SK-N-SH (cell line): Measurements from ENCODE around the gene EDEM3. TPM values are rescaled to one million over a fixed set of nuclear protein-coding genes. Genes with fewer than 3 reads are reported as not detected.

Experiments used
- CTCF ChIA-PET: fragments of 300-600, 350-600 bp; formaldehyde crosslinking; extraction: SDS; loops from one replicate; lab custom pipeline; 2021; lab: Yijun Ruan, JAX
- POLR2A ChIA-PET: fragments of 350-600 bp; sonication (Branson Sonifier 250); formaldehyde crosslinking; extraction: SDS; loops from one replicate; lab custom pipeline; 2020; ENCODE audit warnings: antibody characterized with exemption, inconsistent platforms; lab: Yijun Ruan, JAX
- DNase-seq: peaks from one replicate; pipeline ENCODE4 v3.0.0; 2012
- H2AFZ ChIP-seq: fragments of 200-600 bp; sonication (generic); 2 replicates; pipeline ENCODE4 v1.8.1; 2016; ENCODE audit warnings: antibody characterized with exemption, mild to moderate bottlenecking, low read depth
- H3F3A ChIP-seq: fragments of 200-600 bp; sonication (generic); replicated peaks from 2 replicates; pipeline ENCODE3; 2016; ENCODE audit warnings: antibody characterized with exemption, mild to moderate bottlenecking; ENCODE audit not compliant: insufficient read depth
- H3K27ac ChIP-seq, 2 experiments: fragments of 200-500 bp in 1 of 2; fragments of 200-600 bp in 1 of 2; sonication (Bioruptor generic) in 1 of 2; sonication (generic), shearing (Covaris generic) in 1 of 2; 2 replicates each; pipeline versions ENCODE4 v1.5.1 to v1.6.1; 2014 to 2016; ENCODE audit warnings: low read depth in 2 of 2, inconsistent platforms in 1 of 2, low read length in 1 of 2, mild to moderate bottlenecking in 1 of 2, mixed read lengths in 1 of 2
- H3K27me3 ChIP-seq: fragments of 200-600 bp; sonication (generic), shearing (Covaris generic); 2 replicates; pipeline ENCODE4 v1.6.1; 2016; ENCODE audit warnings: mixed run types; ENCODE audit not compliant: insufficient read depth
- H3K36me3 ChIP-seq, 2 experiments: fragments of 200-500 bp in 1 of 2; fragments of 200-600 bp in 1 of 2; sonication (Bioruptor generic) in 1 of 2; sonication (generic) in 1 of 2; replicated peaks in 1 of 2; 2 replicates each; pipeline versions ENCODE3 to v1.5.1; 2014 to 2016; ENCODE audit warnings: low read length in 1 of 2, mild to moderate bottlenecking in 1 of 2; ENCODE audit not compliant: insufficient read depth in 2 of 2, control insufficient read depth in 1 of 2
- H3K4me1 ChIP-seq, 2 experiments: fragments of 200-500 bp in 1 of 2; fragments of 200-600 bp in 1 of 2; sonication (Bioruptor generic) in 1 of 2; sonication (generic), shearing (Covaris generic) in 1 of 2; 2 replicates each; pipeline versions ENCODE4 v1.5.1 to v1.6.1; 2014 to 2016; ENCODE audit warnings: low read depth in 1 of 2, low read length in 1 of 2, mixed run types in 1 of 2; ENCODE audit not compliant: insufficient read depth in 2 of 2, control insufficient read depth in 1 of 2
- H3K4me2 ChIP-seq: fragments of 200-600 bp; sonication (generic), shearing (Covaris generic); 2 replicates; pipeline ENCODE4 v1.6.1; 2017; ENCODE audit warnings: mixed run types
- H3K4me3 ChIP-seq, 2 experiments: fragments of 200-500 bp in 1 of 2; fragments of 200-600 bp in 1 of 2; sonication (Bioruptor generic) in 1 of 2; sonication (generic), shearing (Covaris generic) in 1 of 2; 2 replicates each; pipeline versions ENCODE4 v1.5.1 to v1.8.1; 2014 to 2016; ENCODE audit warnings: low read depth in 2 of 2, inconsistent platforms in 1 of 2, low read length in 1 of 2, mild to moderate bottlenecking in 1 of 2, mixed read lengths in 1 of 2, moderate library complexity in 1 of 2
- H3K79me2 ChIP-seq: fragments of 200-600 bp; sonication (generic); 2 replicates; pipeline ENCODE4 v1.8.1; 2017; ENCODE audit warnings: mild to moderate bottlenecking; ENCODE audit not compliant: insufficient read depth
- H3K9ac ChIP-seq: fragments of 200-600 bp; sonication (generic); 2 replicates; pipeline ENCODE4 v1.6.1; 2017; ENCODE audit warnings: mixed run types
- H3K9me2 ChIP-seq: fragments of 200-600 bp; sonication (generic); 2 replicates; pipeline ENCODE4 v1.6.1; 2017; ENCODE audit warnings: mixed run types
- H3K9me3 ChIP-seq: fragments of 200-600 bp; sonication (generic); 2 replicates; pipeline ENCODE4 v1.6.1; 2017; ENCODE audit warnings: mixed run types, mild to moderate bottlenecking, moderate library complexity
- H4K20me1 ChIP-seq: fragments of 200-600 bp; sonication (generic); 2 replicates; pipeline ENCODE4 v1.6.1; 2017; ENCODE audit warnings: mild to moderate bottlenecking, mixed run types; ENCODE audit not compliant: insufficient read depth
- CHD2 ChIP-seq: fragments of 150-350 bp; IDR thresholded peaks from 2 replicates; pipeline ENCODE4 v1.6.1; 2018; ENCODE audit warnings: low read length; ENCODE audit not compliant: partially characterized antibody
- ELF1 ChIP-seq: IDR thresholded peaks from 2 replicates; pipeline ENCODE4 v1.4.0; 2012
- EP300 ChIP-seq, 2 experiments: IDR thresholded peaks; 2 replicates each; pipeline versions ENCODE4 v1.4.0 to v1.6.1; 2012; ENCODE audit warnings: borderline replicate concordance in 1 of 2, low read depth in 1 of 2, low read length in 1 of 2
- EZH2phosphoT487 ChIP-seq: fragments of 200-600 bp; sonication (generic); IDR thresholded peaks from 2 replicates; pipeline ENCODE4 v1.6.1; 2017; ENCODE audit warnings: low read depth, mixed run types, mild to moderate bottlenecking, antibody characterized with exemption, moderate library complexity, borderline replicate concordance
- FOSL2 ChIP-seq: IDR thresholded peaks from 2 replicates; pipeline ENCODE4 v1.4.0; 2012; ENCODE audit warnings: low read depth, mild to moderate bottlenecking, moderate library complexity, borderline replicate concordance
- FOXM1 ChIP-seq: IDR thresholded peaks from 2 replicates; pipeline ENCODE4 v1.4.0; 2012; ENCODE audit warnings: low read depth, mild to moderate bottlenecking
- GABPA ChIP-seq: IDR thresholded peaks from 2 replicates; pipeline ENCODE4 v1.4.0; 2012; ENCODE audit warnings: low read depth, mild to moderate bottlenecking
- JUND ChIP-seq: IDR thresholded peaks from 2 replicates; pipeline ENCODE4 v1.4.0; 2012
- MEF2A ChIP-seq: IDR thresholded peaks from 2 replicates; pipeline ENCODE4 v1.4.0; 2012; ENCODE audit warnings: low read depth, borderline replicate concordance
- RAD21 ChIP-seq: IDR thresholded peaks from 2 replicates; pipeline ENCODE4 v1.6.1; 2012; ENCODE audit warnings: mild to moderate bottlenecking, low read length
- SIN3A ChIP-seq: IDR thresholded peaks from 2 replicates; pipeline ENCODE4 v1.6.1; 2012; ENCODE audit warnings: low read depth, mild to moderate bottlenecking, low read length, moderate library complexity, borderline replicate concordance
- SMC3 ChIP-seq: IDR thresholded peaks from 2 replicates; pipeline ENCODE4 v1.6.1; 2012; ENCODE audit warnings: low read depth, low read length, improper control_type of control experiment
- TEAD4 ChIP-seq: IDR thresholded peaks from 2 replicates; pipeline ENCODE4 v1.4.0; 2012; ENCODE audit warnings: mild to moderate bottlenecking, borderline replicate concordance; ENCODE audit not compliant: insufficient read depth
- YY1 ChIP-seq: IDR thresholded peaks from 2 replicates; pipeline ENCODE4 v1.4.0; 2012; ENCODE audit warnings: low read depth, mild to moderate bottlenecking
- WGBS: methylation state at CpG from one replicate; pipeline ENCODE4 v1.1.6; 2017; ENCODE audit warnings: low lambda C conversion rate; 5-methylcytosine and 5-hydroxymethylcytosine counted together
- polyA plus RNA-seq, 3 experiments: library from polyadenylated mRNA; depleted of rRNA; stranded (reverse); fragments of >200 nt; gene quantifications; 2 replicates each; pipeline ENCODE4 v1.2.3, GENCODE V29; 2012
- TF ChIP-seq, protein P1 (sequence below): fragments of 150-350 bp; IDR thresholded peaks from 2 replicates; pipeline ENCODE4 v1.6.1; 2017; ENCODE audit warnings: antibody characterized with exemption, low read length, low read depth, borderline replicate concordance
- TF ChIP-seq, protein P2 (sequence below): fragments of 200-600 bp; sonication (generic); IDR thresholded peaks from 2 replicates; pipeline ENCODE4 v1.6.1; 2017; ENCODE audit warnings: antibody characterized with exemption, mild to moderate bottlenecking, moderate library complexity
- TF ChIP-seq, protein P3 (sequence below): IDR thresholded peaks from 2 replicates; pipeline ENCODE4 v1.4.0; 2012; ENCODE audit warnings: low read depth
- TF ChIP-seq, protein P4 (sequence below): fragments of 150-350 bp; IDR thresholded peaks from 2 replicates; pipeline ENCODE4 v1.6.1; 2016; ENCODE audit warnings: mild to moderate bottlenecking, low read depth, low read length
- TF ChIP-seq, protein P5 (sequence below): IDR thresholded peaks from 2 replicates; pipeline ENCODE4; 2012
- TF ChIP-seq, protein P6 (sequence below): IDR thresholded peaks from 2 replicates; pipeline ENCODE4 v1.4.0; 2012; ENCODE audit warnings: low read depth, borderline replicate concordance

The EDEM3 gene
- polyA plus RNA-seq, 1 of the 3 experiments (the other 2 are of a cell fraction): 28.6 TPM

DNA sequence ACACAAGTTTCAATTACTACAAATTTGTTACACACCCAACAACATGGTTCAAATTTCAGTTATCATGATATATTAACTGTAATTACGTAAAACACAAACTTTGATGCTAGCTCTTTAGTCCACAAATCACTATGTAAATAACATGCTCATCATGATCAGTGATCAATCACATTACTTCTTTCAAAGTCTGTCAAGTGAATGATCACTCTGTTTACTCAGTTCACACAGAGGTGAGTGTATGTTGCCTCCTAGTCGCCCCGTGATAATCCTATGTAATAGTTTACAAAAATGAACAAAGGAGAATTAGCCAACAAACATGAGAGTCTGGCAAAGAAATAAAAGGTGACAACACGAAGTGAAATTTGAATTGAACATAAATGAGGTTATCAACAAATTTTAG, 14.3 kb downstream of the EDEM3 start:
- Histone ChIP-seq H3F3A (peaks cover 5% of the 10 kb centered on the region), H2AFZ (no peak overlapping the region), H3K27me3 (no peaks in the 10 kb centered on the region), H3K79me2 (peaks cover 25% of the 10 kb centered on the region), H3K9ac (no peak overlapping the region), H3K27ac (no peak overlapping the region), H3K9me2 (no peaks in the 10 kb centered on the region; the same call in 1 of the 2 replicates), H3K4me1 (peaks cover 1 to 25% of the 10 kb centered on the region in 2 experiments; a peak in 3 of 4 replicates), H3K9me3 (no peaks in the 10 kb centered on the region), H4K20me1 (no peaks in the 10 kb centered on the region), H3K4me3 (no peak overlapping the region), H3K4me2 (no peak overlapping the region), H3K36me3 (peaks cover 50 to 58% of the 10 kb centered on the region in 2 experiments)
- TF ChIP-seq, protein P1, sequence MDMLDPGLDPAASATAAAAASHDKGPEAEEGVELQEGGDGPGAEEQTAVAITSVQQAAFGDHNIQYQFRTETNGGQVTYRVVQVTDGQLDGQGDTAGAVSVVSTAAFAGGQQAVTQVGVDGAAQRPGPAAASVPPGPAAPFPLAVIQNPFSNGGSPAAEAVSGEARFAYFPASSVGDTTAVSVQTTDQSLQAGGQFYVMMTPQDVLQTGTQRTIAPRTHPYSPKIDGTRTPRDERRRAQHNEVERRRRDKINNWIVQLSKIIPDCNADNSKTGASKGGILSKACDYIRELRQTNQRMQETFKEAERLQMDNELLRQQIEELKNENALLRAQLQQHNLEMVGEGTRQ: no peak
- TF ChIP-seq, protein P2, sequence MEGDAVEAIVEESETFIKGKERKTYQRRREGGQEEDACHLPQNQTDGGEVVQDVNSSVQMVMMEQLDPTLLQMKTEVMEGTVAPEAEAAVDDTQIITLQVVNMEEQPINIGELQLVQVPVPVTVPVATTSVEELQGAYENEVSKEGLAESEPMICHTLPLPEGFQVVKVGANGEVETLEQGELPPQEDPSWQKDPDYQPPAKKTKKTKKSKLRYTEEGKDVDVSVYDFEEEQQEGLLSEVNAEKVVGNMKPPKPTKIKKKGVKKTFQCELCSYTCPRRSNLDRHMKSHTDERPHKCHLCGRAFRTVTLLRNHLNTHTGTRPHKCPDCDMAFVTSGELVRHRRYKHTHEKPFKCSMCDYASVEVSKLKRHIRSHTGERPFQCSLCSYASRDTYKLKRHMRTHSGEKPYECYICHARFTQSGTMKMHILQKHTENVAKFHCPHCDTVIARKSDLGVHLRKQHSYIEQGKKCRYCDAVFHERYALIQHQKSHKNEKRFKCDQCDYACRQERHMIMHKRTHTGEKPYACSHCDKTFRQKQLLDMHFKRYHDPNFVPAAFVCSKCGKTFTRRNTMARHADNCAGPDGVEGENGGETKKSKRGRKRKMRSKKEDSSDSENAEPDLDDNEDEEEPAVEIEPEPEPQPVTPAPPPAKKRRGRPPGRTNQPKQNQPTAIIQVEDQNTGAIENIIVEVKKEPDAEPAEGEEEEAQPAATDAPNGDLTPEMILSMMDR: no peak
- no peak for TF ChIP-seq RAD21
- TF ChIP-seq EP300 (IDR thresholded peaks at IDR 0.05; ENCODE audit: borderline replicate concordance in 1 of 2, low read depth in 1 of 2, low read length in 1 of 2): no peak
- TF ChIP-seq JUND: no peak
- TF ChIP-seq EZH2phosphoT487: no peak
- TF ChIP-seq ELF1: no peak
- no peak for TF ChIP-seq SIN3A
- no peak for TF ChIP-seq CHD2
- no peak for TF ChIP-seq TEAD4
- TF ChIP-seq GABPA: no peak
- no peak for TF ChIP-seq FOSL2
- TF ChIP-seq, protein P3, sequence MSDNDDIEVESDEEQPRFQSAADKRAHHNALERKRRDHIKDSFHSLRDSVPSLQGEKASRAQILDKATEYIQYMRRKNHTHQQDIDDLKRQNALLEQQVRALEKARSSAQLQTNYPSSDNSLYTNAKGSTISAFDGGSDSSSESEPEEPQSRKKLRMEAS: no peak
- no peak for TF ChIP-seq MEF2A
- no peak for TF ChIP-seq FOXM1
- TF ChIP-seq, protein P4, sequence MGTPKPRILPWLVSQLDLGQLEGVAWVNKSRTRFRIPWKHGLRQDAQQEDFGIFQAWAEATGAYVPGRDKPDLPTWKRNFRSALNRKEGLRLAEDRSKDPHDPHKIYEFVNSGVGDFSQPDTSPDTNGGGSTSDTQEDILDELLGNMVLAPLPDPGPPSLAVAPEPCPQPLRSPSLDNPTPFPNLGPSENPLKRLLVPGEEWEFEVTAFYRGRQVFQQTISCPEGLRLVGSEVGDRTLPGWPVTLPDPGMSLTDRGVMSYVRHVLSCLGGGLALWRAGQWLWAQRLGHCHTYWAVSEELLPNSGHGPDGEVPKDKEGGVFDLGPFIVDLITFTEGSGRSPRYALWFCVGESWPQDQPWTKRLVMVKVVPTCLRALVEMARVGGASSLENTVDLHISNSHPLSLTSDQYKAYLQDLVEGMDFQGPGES: no peak
- no peak for TF ChIP-seq YY1
- no peak for TF ChIP-seq SMC3
- TF ChIP-seq, protein P5, sequence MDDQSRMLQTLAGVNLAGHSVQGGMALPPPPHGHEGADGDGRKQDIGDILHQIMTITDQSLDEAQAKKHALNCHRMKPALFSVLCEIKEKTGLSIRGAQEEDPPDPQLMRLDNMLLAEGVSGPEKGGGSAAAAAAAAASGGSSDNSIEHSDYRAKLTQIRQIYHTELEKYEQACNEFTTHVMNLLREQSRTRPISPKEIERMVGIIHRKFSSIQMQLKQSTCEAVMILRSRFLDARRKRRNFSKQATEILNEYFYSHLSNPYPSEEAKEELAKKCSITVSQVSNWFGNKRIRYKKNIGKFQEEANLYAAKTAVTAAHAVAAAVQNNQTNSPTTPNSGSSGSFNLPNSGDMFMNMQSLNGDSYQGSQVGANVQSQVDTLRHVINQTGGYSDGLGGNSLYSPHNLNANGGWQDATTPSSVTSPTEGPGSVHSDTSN: no peak
- TF ChIP-seq, protein P6, sequence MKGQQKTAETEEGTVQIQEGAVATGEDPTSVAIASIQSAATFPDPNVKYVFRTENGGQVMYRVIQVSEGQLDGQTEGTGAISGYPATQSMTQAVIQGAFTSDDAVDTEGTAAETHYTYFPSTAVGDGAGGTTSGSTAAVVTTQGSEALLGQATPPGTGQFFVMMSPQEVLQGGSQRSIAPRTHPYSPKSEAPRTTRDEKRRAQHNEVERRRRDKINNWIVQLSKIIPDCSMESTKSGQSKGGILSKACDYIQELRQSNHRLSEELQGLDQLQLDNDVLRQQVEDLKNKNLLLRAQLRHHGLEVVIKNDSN: no peak
- POLR2A ChIA-PET: no interaction called here
- 82% methylated on average over 4 of the region's 4 CpGs for WGBS
- CTCF ChIA-PET: no interaction called here
- no peak for DNase-seq
